Astrocyte of the cerebellum (primary cell): ENCODE data around the gene NBL1.

Experiments
- DNase-seq: peaks from one replicate; pipeline ENCODE4 v3.0.0-alpha.2; 2011; ENCODE audit warnings: low read depth
- H3K4me3 ChIP-seq: 2 replicates; pipeline ENCODE4 v1.5.1; 2011; ENCODE audit warnings: mild to moderate bottlenecking, low read depth, low read length, moderate library complexity
- CTCF ChIP-seq: IDR thresholded peaks from 2 replicates; pipeline ENCODE4 v1.5.1; 2012; ENCODE audit warnings: low read length, low read depth, moderate library complexity, mild to moderate bottlenecking; ENCODE audit errors: missing control alignments
- in situ Hi-C: cut with HindIII; loops from 2 replicates; pipeline ENCODE4 v1.10.0; 2017; ENCODE audit warnings: low sequenced_read_pairs

Gene NBL1

GRCh38 chr1:19645411-19646251, 1.5 kb downstream of the NBL1 start:
- H3K4me3 ChIP-seq = peak overlapping the region; percentile 64
- in situ Hi-C loops = no loop called here
- no peak for DNase-seq
- no peak for TF ChIP-seq CTCF

- peak overlapping the region; percentile 64 for H3K4me3 ChIP-seq
- DNase-seq = no peak
- no peak for TF ChIP-seq CTCF
- in situ Hi-C loops = no loop called here
These were observed 2.5 kb downstream of the NBL1 start for GRCh38 chr1:19646377-19647319.

- DNase-seq = no peak
- peak overlapping the region; percentile 64 for H3K4me3 ChIP-seq
- in situ Hi-C loops = no loop called here
- no peak for TF ChIP-seq CTCF
These were observed 3.5 kb downstream of the NBL1 start for GRCh38 chr1:19647643-19648042.

- H3K4me3 ChIP-seq = no peak overlapping the region
- no peak for DNase-seq
- in situ Hi-C loops = no loop called here
- TF ChIP-seq CTCF = no peak
These were observed 4.1 kb downstream of the NBL1 start for GRCh38 chr1:19648239-19648638.

GRCh38 chr1:19648689-19649088, 4.6 kb downstream of the NBL1 start:
- in situ Hi-C loops = no loop called here
- DNase-seq = no peak
- no peak overlapping the region for H3K4me3 ChIP-seq
- TF ChIP-seq CTCF = peak; percentile 35

GRCh38 chr1:19650416-19651140, 6.5 kb downstream of the NBL1 start:
- H3K4me3 ChIP-seq = no peak overlapping the region
- DNase-seq = no peak
- no peak for TF ChIP-seq CTCF
- in situ Hi-C loops = no loop called here
